Upper lobe of right lung (tissue), 1 donor: ENCODE results near the gene CD274. TPM values are rescaled to one million over a fixed set of nuclear protein-coding genes. Genes with fewer than 3 reads are reported as not detected.
"Not testable (repeated sequence)": the region's sequence is repeated elsewhere in the genome, so short reads cannot be mapped to it uniquely, and the experiment has no call there.

Experiments
- ATAC-seq: fragments of 200-7000 bp; cut with Tn5 transposase; one replicate; pipeline ENCODE4 v1.9.1; 2020; ENCODE audit warnings: mild to moderate bottlenecking, moderate library complexity
- DNase-seq: peaks from one replicate; pipeline ENCODE4 v3.0.0-alpha.2; 2020
- H3K27ac ChIP-seq: fragments of 200-600 bp; one replicate; pipeline ENCODE4 v1.8.0; 2022
- H3K27me3 ChIP-seq: fragments of 200-600 bp; one replicate; pipeline ENCODE4 v1.8.0; 2022; ENCODE audit warnings: mild to moderate bottlenecking
- H3K36me3 ChIP-seq: fragments of 200-600 bp; one replicate; pipeline ENCODE4 v1.8.0; 2022
- H3K4me1 ChIP-seq: fragments of 200-600 bp; one replicate; pipeline ENCODE4 v1.8.0; 2022
- H3K4me3 ChIP-seq: fragments of 200-600 bp; one replicate; pipeline ENCODE4 v1.8.0; 2022; ENCODE audit warnings: mild to moderate bottlenecking
- H3K9me3 ChIP-seq: fragments of 200-600 bp; one replicate; pipeline ENCODE4 v1.8.0; 2022
- intact Hi-C: fragments of 100-400 bp; cut with DNase I; formaldehyde crosslinking; loops from one replicate; pipeline ENCODE4 v1.11.0; 2022
- total RNA-seq: library from RNA; stranded (reverse); fragmentation: NEBNext Ultra II Directional; extraction: Animal tissue kit (Norgen Biotek cat#: 25700); gene quantifications from one replicate; pipeline ENCODE4 v1.2.1, GENCODE V29; 2021
- TF ChIP-seq, protein P1 (sequence below): fragments of 200-600 bp; IDR thresholded peaks from one replicate; pipeline ENCODE4 v1.8.0; 2022; ENCODE audit warnings: antibody characterized with exemption
- donor health status: DM: no; HTN: yes; CAD: no; lungs with severe emphysema.

Gene CD274
- total RNA-seq, 1 donor from 2014 or later, result 25.9 TPM

DNA sequence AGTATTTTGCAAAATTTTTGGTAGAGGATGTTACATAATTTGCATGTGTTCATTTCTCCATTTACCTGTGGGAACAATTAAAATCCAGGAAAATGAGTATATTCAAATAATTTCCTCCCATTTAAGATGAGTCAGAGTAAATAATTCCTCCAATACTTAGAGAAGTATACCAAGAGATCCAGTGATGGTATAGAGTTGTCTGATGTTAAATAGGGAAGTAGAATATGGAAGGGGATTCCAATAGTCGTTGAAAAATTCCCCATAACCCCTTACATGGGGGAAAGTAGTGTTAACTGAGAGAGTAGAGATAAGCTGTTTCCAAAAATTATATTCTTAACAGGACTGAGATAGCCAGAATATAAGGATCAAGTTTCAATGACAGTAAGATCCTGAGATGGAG is 15.7 kb downstream of the CD274 start:
- intact Hi-C loops, result no loop called here
- ATAC-seq (no peak), DNase-seq (no peak)

DNA sequence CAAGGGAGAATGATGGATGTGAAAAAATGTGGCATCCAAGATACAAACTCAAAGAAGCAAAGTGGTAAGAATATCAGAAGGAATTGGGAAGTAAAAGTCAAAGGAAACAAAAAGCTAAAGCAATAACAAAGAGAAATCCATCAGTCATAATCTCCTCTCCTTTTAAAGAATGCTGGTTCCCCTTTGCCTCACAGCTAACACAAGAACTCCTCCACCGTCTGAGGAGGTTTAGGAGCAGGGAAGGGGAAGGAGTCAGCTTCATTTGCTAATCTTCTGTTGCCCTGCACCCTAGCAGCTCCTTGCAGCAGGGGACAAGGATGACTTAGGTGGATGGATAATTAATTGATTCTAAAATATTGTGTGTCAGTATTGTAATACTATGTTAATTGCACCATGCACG is 16.4 kb downstream of the CD274 start:
- no peaks in the 10 kb centered on the region for H3K27me3 ChIP-seq
- no peak overlapping the region for H3K27ac ChIP-seq
- peaks cover 53% of the 10 kb centered on the region for H3K36me3 ChIP-seq
- ATAC-seq (peak; percentile 63), DNase-seq (no peak)
- intact Hi-C loops, result no loop called here
- TF ChIP-seq, protein P1, sequence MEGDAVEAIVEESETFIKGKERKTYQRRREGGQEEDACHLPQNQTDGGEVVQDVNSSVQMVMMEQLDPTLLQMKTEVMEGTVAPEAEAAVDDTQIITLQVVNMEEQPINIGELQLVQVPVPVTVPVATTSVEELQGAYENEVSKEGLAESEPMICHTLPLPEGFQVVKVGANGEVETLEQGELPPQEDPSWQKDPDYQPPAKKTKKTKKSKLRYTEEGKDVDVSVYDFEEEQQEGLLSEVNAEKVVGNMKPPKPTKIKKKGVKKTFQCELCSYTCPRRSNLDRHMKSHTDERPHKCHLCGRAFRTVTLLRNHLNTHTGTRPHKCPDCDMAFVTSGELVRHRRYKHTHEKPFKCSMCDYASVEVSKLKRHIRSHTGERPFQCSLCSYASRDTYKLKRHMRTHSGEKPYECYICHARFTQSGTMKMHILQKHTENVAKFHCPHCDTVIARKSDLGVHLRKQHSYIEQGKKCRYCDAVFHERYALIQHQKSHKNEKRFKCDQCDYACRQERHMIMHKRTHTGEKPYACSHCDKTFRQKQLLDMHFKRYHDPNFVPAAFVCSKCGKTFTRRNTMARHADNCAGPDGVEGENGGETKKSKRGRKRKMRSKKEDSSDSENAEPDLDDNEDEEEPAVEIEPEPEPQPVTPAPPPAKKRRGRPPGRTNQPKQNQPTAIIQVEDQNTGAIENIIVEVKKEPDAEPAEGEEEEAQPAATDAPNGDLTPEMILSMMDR, result no peak
- no peak overlapping the region for H3K4me3 ChIP-seq
- no peaks in the 10 kb centered on the region for H3K4me1 ChIP-seq
- H3K9me3 ChIP-seq, result no peaks in the 10 kb centered on the region

More for the DNA sequence above, 15.7 kb downstream of the CD274 start:
- H3K4me3 ChIP-seq, result no peak overlapping the region
- H3K36me3 ChIP-seq, result peaks cover 53% of the 10 kb centered on the region
- TF ChIP-seq, protein P1, result no peak
- H3K4me1 ChIP-seq, result no peaks in the 10 kb centered on the region
- no peak overlapping the region for H3K27ac ChIP-seq
- no peaks in the 10 kb centered on the region for H3K27me3 ChIP-seq
- H3K9me3 ChIP-seq, result no peaks in the 10 kb centered on the region

DNA sequence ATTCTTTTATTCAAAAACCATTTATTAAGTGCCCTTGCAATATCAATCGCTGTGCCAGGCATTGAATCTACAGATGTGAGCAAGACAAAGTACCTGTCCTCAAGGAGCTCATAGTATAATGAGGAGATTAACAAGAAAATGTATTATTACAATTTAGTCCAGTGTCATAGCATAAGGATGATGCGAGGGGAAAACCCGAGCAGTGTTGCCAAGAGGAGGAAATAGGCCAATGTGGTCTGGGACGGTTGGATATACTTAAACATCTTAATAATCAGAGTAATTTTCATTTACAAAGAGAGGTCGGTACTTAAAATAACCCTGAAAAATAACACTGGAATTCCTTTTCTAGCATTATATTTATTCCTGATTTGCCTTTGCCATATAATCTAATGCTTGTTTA is 18.5 kb downstream of the CD274 start:
- Histone ChIP-seq H3K36me3 (peaks cover 40% of the 10 kb centered on the region), H3K9me3 (no peaks in the 10 kb centered on the region), H3K27me3 (no peaks in the 10 kb centered on the region), H3K27ac (no peak overlapping the region), H3K4me3 (no peak overlapping the region), H3K4me1 (no peaks in the 10 kb centered on the region)
- TF ChIP-seq, protein P1, result no peak
- intact Hi-C loops, result no loop called here
- no peak for ATAC-seq
- DNase-seq, result no peak

DNA sequence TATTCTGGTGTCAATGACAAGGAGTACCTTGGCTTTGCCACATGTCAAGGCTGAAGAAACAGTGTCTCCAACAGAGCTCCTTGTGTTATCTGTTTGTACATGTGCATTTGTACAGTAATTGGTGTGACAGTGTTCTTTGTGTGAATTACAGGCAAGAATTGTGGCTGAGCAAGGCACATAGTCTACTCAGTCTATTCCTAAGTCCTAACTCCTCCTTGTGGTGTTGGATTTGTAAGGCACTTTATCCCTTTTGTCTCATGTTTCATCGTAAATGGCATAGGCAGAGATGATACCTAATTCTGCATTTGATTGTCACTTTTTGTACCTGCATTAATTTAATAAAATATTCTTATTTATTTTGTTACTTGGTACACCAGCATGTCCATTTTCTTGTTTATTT is 19.8 kb downstream of the CD274 start:
- TF ChIP-seq, protein P1, result no peak
- Histone ChIP-seq H3K4me3 (no peak overlapping the region), H3K36me3 (peaks cover 37% of the 10 kb centered on the region), H3K9me3 (no peaks in the 10 kb centered on the region), H3K4me1 (no peaks in the 10 kb centered on the region), H3K27ac (no peak overlapping the region), H3K27me3 (no peaks in the 10 kb centered on the region)
- intact Hi-C loops, result no loop called here
- ATAC-seq (no peak), DNase-seq (no peak)

DNA sequence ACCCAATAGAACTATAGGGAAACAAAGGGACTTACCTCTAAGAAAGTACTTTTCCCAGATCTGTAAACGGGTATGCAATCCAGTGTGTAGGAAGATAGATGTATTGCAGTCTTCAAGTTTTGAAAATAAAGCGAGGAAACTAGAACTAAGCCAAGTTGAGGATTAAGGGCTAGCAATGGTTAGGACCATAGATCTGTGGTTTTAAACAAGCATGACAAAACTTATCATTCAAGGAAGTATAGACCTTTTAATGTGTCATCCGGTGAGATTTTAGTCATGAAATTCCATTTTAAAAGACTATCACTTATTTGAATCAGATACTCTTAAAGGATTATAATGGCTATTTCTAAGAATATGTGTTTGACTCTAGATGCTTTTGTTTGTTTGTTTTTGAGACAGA is 20.5 kb downstream of the CD274 start:
- intact Hi-C loops, result no loop called here
- ATAC-seq, result no peak
- TF ChIP-seq, protein P1, result no peak

DNA sequence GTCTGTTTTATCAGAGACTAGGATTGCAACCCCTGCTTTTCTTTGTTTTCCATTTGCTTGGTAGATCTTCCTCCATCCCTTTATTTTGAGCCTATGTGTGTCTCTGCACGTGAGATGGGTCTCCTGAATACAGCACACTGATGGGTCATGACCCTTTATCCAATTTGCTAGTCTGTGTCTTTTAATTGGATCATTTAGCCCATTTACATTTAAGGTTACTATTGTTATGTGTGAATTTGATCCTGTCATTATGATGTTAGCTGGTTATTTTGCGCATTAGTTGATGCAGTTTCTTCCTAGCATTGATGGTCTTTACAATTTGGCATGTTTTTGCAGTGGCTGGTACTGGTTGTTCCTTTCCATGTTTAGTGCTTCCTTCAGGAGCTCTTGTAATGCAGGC is 25.3 kb downstream of the CD274 start:
- H3K4me3 ChIP-seq, ATAC-seq, H3K27ac ChIP-seq, H3K36me3 ChIP-seq, intact Hi-C loops, DNase-seq, H3K27me3 ChIP-seq, H3K4me1 ChIP-seq, H3K9me3 ChIP-seq: not testable (repeated sequence)

More for the DNA sequence above, 20.5 kb downstream of the CD274 start:
- no peaks in the 10 kb centered on the region for H3K27me3 ChIP-seq
- H3K9me3 ChIP-seq, result no peaks in the 10 kb centered on the region
- H3K4me3 ChIP-seq, result no peak overlapping the region
- H3K27ac ChIP-seq, result no peak overlapping the region
- H3K36me3 ChIP-seq, result peaks cover 37% of the 10 kb centered on the region
- DNase-seq, result no peak
- H3K4me1 ChIP-seq, result no peaks in the 10 kb centered on the region
